AG04450 (cell line): ENCODE measurements around the gene RAB1B. TPM values are rescaled to one million over a fixed set of nuclear protein-coding genes. Genes with fewer than 3 reads are reported as not detected.

Experiments used
- CTCF ChIA-PET: fragments of 300-600, 350-600 bp; formaldehyde crosslinking; extraction: SDS; loops from one replicate; lab custom pipeline; 2022; ENCODE audit warnings: antibody characterized with exemption, inconsistent platforms; lab: Charles Lee
- POLR2A ChIA-PET: fragments of 350-600 bp; formaldehyde crosslinking; extraction: SDS; loops from one replicate; lab custom pipeline; 2021; ENCODE audit warnings: antibody characterized with exemption, inconsistent platforms; lab: Yijun Ruan, JAX
- DNase-seq: peaks from one replicate; pipeline ENCODE4 v3.0.0-alpha.2; 2011; ENCODE audit warnings: low read depth, low spot score
- H3K27ac ChIP-seq: one replicate; pipeline ENCODE4 v1.5.1; 2012; ENCODE audit warnings: low read depth, low read length, control low read depth
- H3K27me3 ChIP-seq: one replicate; pipeline ENCODE4 v1.6.0; 2012; ENCODE audit warnings: low read length; ENCODE audit not compliant: control insufficient read depth, insufficient read depth
- H3K4me3 ChIP-seq: 2 replicates; pipeline ENCODE4 v1.5.1; 2011; ENCODE audit warnings: mild to moderate bottlenecking, low read depth, low read length, control low read depth
- H3K9me3 ChIP-seq: 2 replicates; pipeline ENCODE4 v1.5.1; 2012; ENCODE audit warnings: low read length; ENCODE audit not compliant: control insufficient read depth, insufficient read depth
- CTCF ChIP-seq: IDR thresholded peaks from 2 replicates; pipeline ENCODE4 v1.5.1; 2011; ENCODE audit warnings: low read depth, low read length, control low read depth, inconsistent platforms
- polyA plus RNA-seq: library from polyadenylated mRNA; depleted of rRNA; stranded (reverse); fragments of >200 nt; gene quantifications from 2 replicates; pipeline ENCODE4 v1.2.3, GENCODE V29; 2011

The RAB1B gene
- polyA plus RNA-seq, 1 experiment, result 127 TPM

DNA sequence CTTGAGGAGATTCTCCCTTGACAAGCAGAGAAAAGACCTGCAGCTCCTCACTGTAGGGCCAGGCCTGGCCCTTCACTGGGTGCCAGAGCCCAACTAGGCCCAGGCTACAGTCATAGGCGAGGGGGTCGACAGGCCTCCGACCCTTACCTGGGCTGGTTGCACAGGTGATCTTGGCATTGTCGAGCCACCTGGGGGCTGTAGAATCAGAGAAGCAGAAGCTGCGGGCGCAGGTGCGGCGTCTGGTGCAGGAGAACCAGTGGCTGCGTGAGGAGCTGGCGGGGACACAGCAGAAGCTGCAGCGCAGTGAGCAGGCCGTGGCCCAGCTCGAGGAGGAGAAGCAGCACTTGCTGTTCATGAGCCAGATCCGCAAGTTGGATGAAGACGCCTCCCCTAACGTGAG is 6.9 kb upstream of the RAB1B start:
- no peak for DNase-seq
- Histone ChIP-seq H3K4me3 (no peak overlapping the region), H3K27ac (no peak overlapping the region), H3K27me3 (no peaks in the 10 kb centered on the region), H3K9me3 (no peaks in the 10 kb centered on the region; the same call in 1 of the 2 replicates)
- ChIA-PET POLR2A (no interaction called here), CTCF (interaction anchor here (0.6 kb wide), 1 partner anchor 50 kb away, joined by 3 read pairs; no protein-coding TSS in a partner anchor)
- no peak for TF ChIP-seq CTCF

- no peak for DNase-seq
- no peak overlapping the region for H3K4me3 ChIP-seq
- no peak overlapping the region for H3K27ac ChIP-seq
- H3K9me3 ChIP-seq, result no peaks in the 10 kb centered on the region; the same call in 1 of the 2 replicates
- no peak for TF ChIP-seq CTCF
- ChIA-PET CTCF (no interaction called here), POLR2A (no interaction called here)
- no peaks in the 10 kb centered on the region for H3K27me3 ChIP-seq
These were observed 6.2 kb upstream of the RAB1B start for GRCh38 chr11:66262191-66262590.

GRCh38 chr11:66262696-66263095 is 5.7 kb upstream of the RAB1B start:
- CTCF ChIA-PET, result no interaction called here
- Histone ChIP-seq H3K27me3 (no peaks in the 10 kb centered on the region), H3K9me3 (no peaks in the 10 kb centered on the region; the same call in 1 of the 2 replicates), H3K27ac (no peak overlapping the region), H3K4me3 (no peak overlapping the region)
- no peak for TF ChIP-seq CTCF
- POLR2A ChIA-PET, result interaction anchor here (0.6 to 1.0 kb wide), 2 partner anchors 26 kb away, joined by 3 read pairs; partner anchors contain the start of gene YIF1A
- DNase-seq, result no peak

DNA sequence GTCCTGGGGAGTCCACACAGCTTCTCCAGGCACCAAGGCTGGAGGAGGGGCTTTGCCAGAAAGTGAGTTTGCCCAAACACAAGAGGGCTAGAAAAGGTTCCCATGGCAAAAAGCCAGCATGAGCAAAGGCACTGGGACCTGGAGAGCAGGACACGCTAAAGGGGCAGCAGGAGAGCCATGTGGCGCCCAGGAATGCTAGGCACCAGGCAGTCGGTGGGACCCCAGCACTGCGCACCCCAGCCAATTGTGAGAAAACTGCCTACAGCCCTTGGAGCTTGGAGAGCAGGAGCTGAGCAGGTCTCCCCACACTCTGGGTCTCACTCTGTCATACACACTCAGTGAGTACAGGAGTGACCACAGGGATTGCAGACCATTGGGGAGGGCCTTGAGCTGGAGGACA is 5.2 kb upstream of the RAB1B start:
- Histone ChIP-seq H3K4me3 (no peak overlapping the region), H3K9me3 (no peaks in the 10 kb centered on the region), H3K27me3 (no peaks in the 10 kb centered on the region), H3K27ac (no peak overlapping the region)
- TF ChIP-seq CTCF, result no peak
- DNase-seq, result no peak
- ChIA-PET CTCF (no interaction called here), POLR2A (interaction anchor here (0.6 to 1.0 kb wide), 2 partner anchors 26 kb away, joined by 3 read pairs; partner anchors contain the start of gene YIF1A)

DNA sequence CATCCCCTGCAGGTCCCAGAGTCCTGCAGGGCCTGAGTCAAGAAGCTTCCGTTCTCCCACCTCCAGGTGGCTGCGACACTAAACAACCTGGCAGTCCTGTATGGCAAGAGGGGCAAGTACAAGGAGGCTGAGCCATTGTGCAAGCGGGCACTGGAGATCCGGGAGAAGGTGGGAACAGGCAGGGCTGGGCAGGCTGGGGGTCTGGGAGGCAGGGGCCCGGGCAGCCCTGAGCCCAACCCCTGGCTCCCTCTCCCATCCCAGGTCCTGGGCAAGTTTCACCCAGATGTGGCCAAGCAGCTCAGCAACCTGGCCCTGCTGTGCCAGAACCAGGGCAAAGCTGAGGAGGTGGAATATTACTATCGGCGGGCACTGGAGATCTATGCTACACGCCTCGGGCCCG is 4.7 kb upstream of the RAB1B start:
- ChIA-PET CTCF (no interaction called here), POLR2A (interaction anchor here (1.0 kb wide), 1 partner anchor 25 kb away, joined by 3 read pairs; the partner anchor contains the start of gene YIF1A)
- no peak for TF ChIP-seq CTCF
- H3K9me3 ChIP-seq, result no peaks in the 10 kb centered on the region
- H3K27ac ChIP-seq, result no peak overlapping the region
- no peak overlapping the region for H3K4me3 ChIP-seq
- no peaks in the 10 kb centered on the region for H3K27me3 ChIP-seq
- DNase-seq, result no peak
